CD4-positive, alpha-beta T cell (primary cell): ENCODE results near the gene DESI1. TPM values are rescaled to one million over a fixed set of nuclear protein-coding genes. Genes with fewer than 3 reads are reported as not detected.
A peak's percentile ranks its signal among the peaks of the same experiment; 100 is the strongest.

Source experiments
- ATAC-seq: fragments of 200-7000 bp; cut with Tn5 transposase; one replicate; pipeline ENCODE4 v1.10.0; 2022; ENCODE audit warnings: mild to moderate bottlenecking; ENCODE audit not compliant: poor library complexity
- CTCF ChIA-PET: fragments of 350-600 bp; sonication (Branson Sonifier 250); formaldehyde crosslinking; loops from one replicate; lab custom pipeline; 2021; ENCODE audit warnings: antibody characterized with exemption, inconsistent platforms; lab: Charles Lee
- POLR2A ChIA-PET: fragments of 350-600 bp; sonication (Branson Sonifier 250); formaldehyde crosslinking; loops from one replicate; lab custom pipeline; 2021; ENCODE audit warnings: antibody characterized with exemption, inconsistent platforms; lab: Charles Lee
- DNase-seq, 14 experiments: peaks; one replicate each; pipeline ENCODE4 v3.0.0-alpha.2; 2013 to 2020; ENCODE audit warnings: mixed read lengths in 2 of 14
- H3K27ac ChIP-seq, 2 donors: one replicate each; pipeline versions ENCODE4 v1.5.1 to v1.7.0; 2013; ENCODE audit warnings: low read length in 2 of 2, low read depth in 1 of 2, mild to moderate bottlenecking in 1 of 2
- H3K27me3 ChIP-seq, 2 experiments: 1 replicate in 1 of 2; 2 replicates in 1 of 2; pipeline versions ENCODE4 v1.6.1 to v1.7.0; 2013; ENCODE audit warnings: low read length in 2 of 2, control low read depth in 1 of 2, mild to moderate bottlenecking in 1 of 2, moderate library complexity in 1 of 2; ENCODE audit not compliant: insufficient read depth in 2 of 2, control insufficient read depth in 1 of 2
- H3K36me3 ChIP-seq: one replicate; pipeline ENCODE4 v1.6.1; 2013; ENCODE audit warnings: low read length, control low read depth; ENCODE audit not compliant: insufficient read depth
- H3K4me1 ChIP-seq: one replicate; pipeline ENCODE4 v1.6.1; 2013; ENCODE audit warnings: low read length, control low read depth; ENCODE audit not compliant: insufficient read depth
- H3K4me3 ChIP-seq: one replicate; pipeline ENCODE4 v1.5.1; 2013; ENCODE audit warnings: mild to moderate bottlenecking, low read length, moderate library complexity
- H3K9me3 ChIP-seq, 2 experiments: 1 replicate in 1 of 2; 2 replicates in 1 of 2; pipeline versions ENCODE4 v1.6.1 to v1.7.0; 2013; ENCODE audit warnings: low read length in 2 of 2, mild to moderate bottlenecking in 2 of 2, control low read depth in 1 of 2, moderate library complexity in 1 of 2; ENCODE audit not compliant: control insufficient read depth in 1 of 2, insufficient read depth in 1 of 2
- H3K27ac Mint-ChIP-seq: one replicate; pipeline ENCODE4 v1.8.0; 2020; ENCODE audit warnings: mixed read lengths
- H3K27me3 Mint-ChIP-seq: one replicate; pipeline ENCODE4 v1.8.0; 2021; ENCODE audit warnings: mixed read lengths
- H3K36me3 Mint-ChIP-seq: one replicate; pipeline ENCODE4 v1.8.0; 2021; ENCODE audit warnings: low read depth, mixed read lengths
- H3K4me1 Mint-ChIP-seq: one replicate; pipeline ENCODE4 v1.8.0; 2021; ENCODE audit warnings: low read depth, mixed read lengths
- H3K4me3 Mint-ChIP-seq: one replicate; pipeline ENCODE4 v1.8.0; 2020; ENCODE audit warnings: mild to moderate bottlenecking, mixed read lengths
- H3K9me3 Mint-ChIP-seq: one replicate; pipeline ENCODE4 v1.8.0; 2020; ENCODE audit warnings: mixed read lengths
- CTCF ChIP-seq: fragments of 200-600 bp; IDR thresholded peaks from one replicate; pipeline ENCODE4 v1.8.0; 2022; ENCODE audit warnings: antibody characterized with exemption, mild to moderate bottlenecking
- intact Hi-C, 2 experiments: fragments of 100-400 bp; cut with DNase I in 1 of 2; cut with micrococcal nuclease in 1 of 2; formaldehyde crosslinking; loops; one replicate each; pipeline versions ENCODE4 v1.15.1 to v1.9.0; 2023 to 2025; cut with DNase I, micrococcal nuclease
- total RNA-seq, 174 experiments: library from RNA in 2 of 174; stranded (reverse) in 2 of 174; gene quantifications; one replicate each; pipeline ENCODE4 v1.2.3 and lab custom pipeline; 2021 to 2026

Gene DESI1
- total RNA-seq, 2 experiments from 2014 or later: 12.7 to 13.0 TPM

- Mint-ChIP-seq H3K4me3 (no peak overlapping the region), H3K36me3 (no peaks in the 10 kb centered on the region), H3K4me1 (no peaks in the 10 kb centered on the region), H3K9me3 (no peaks in the 10 kb centered on the region), H3K27me3 (peaks cover 25% of the 10 kb centered on the region), H3K27ac (no peak overlapping the region)
- no peak for TF ChIP-seq CTCF
- Histone ChIP-seq H3K36me3 (no peaks in the 10 kb centered on the region), H3K27me3 (peaks cover 18 to 20% of the 10 kb centered on the region in 2 experiments), H3K4me1 (no peaks in the 10 kb centered on the region), H3K4me3 (no peak overlapping the region), H3K9me3 (no peaks in the 10 kb centered on the region), H3K27ac (no peak overlapping the region)
- ATAC-seq (no peak), DNase-seq (peak in 2 of 14 experiments; percentile 6 to 11)
- ChIA-PET POLR2A (interaction anchor here (0.9 kb wide), 1 partner anchor 32 kb away, joined by 4 read pairs; the partner anchor contains the start of gene PMM1), CTCF (interaction anchor here (1.1 kb wide), 1 partner anchor 154 kb away, joined by 4 read pairs; no protein-coding TSS in a partner anchor)
- intact Hi-C loops: no loop called here
Measured at GRCh38 chr22:41557401-41558240, 63.2 kb downstream of the DESI1 start.

- ChIA-PET POLR2A (no interaction called here), CTCF (no interaction called here)
- no peak for ATAC-seq
- Mint-ChIP-seq H3K4me3 (no peak overlapping the region), H3K9me3 (no peaks in the 10 kb centered on the region), H3K27ac (no peak overlapping the region), H3K36me3 (no peaks in the 10 kb centered on the region), H3K27me3 (peaks cover 23% of the 10 kb centered on the region), H3K4me1 (no peaks in the 10 kb centered on the region)
- Histone ChIP-seq H3K36me3 (no peaks in the 10 kb centered on the region), H3K9me3 (no peaks in the 10 kb centered on the region), H3K27ac (no peak overlapping the region), H3K4me1 (no peaks in the 10 kb centered on the region), H3K4me3 (no peak overlapping the region), H3K27me3 (peaks cover 14 to 17% of the 10 kb centered on the region in 2 experiments)
- no peak for TF ChIP-seq CTCF
- intact Hi-C loops: no loop called here
- no peak for DNase-seq
Measured at GRCh38 chr22:41556561-41556960, 64.3 kb downstream of the DESI1 start.

- H3K4me3 ChIP-seq: no peak overlapping the region
- no peak overlapping the region for H3K4me3 Mint-ChIP-seq
- no peak overlapping the region for H3K27ac ChIP-seq
- no peaks in the 10 kb centered on the region for H3K4me1 ChIP-seq
- intact Hi-C loops: no loop called here
- ATAC-seq: no peak
- no peaks in the 10 kb centered on the region for H3K4me1 Mint-ChIP-seq
- H3K27me3 ChIP-seq: peaks cover 13 to 14% of the 10 kb centered on the region in 2 experiments
- H3K9me3 Mint-ChIP-seq: no peaks in the 10 kb centered on the region
- no peaks in the 10 kb centered on the region for H3K36me3 ChIP-seq
- H3K27me3 Mint-ChIP-seq: peaks cover 15% of the 10 kb centered on the region
- ChIA-PET POLR2A (no interaction called here), CTCF (no interaction called here)
- no peak for DNase-seq
- H3K27ac Mint-ChIP-seq: no peak overlapping the region
- H3K9me3 ChIP-seq: no peaks in the 10 kb centered on the region
- H3K36me3 Mint-ChIP-seq: no peaks in the 10 kb centered on the region
- TF ChIP-seq CTCF: no peak
Measured at GRCh38 chr22:41555325-41555982, 65.4 kb downstream of the DESI1 start.
